Measurements from ENCODE around the gene WNT5B. TPM values are rescaled to one million over a fixed set of nuclear protein-coding genes. Genes with fewer than 3 reads are reported as not detected.

The WNT5B gene
- total RNA-seq, 1 donor from 2014 or later = 11.3 TPM

- H3K4me3 Mint-ChIP-seq = no peak overlapping the region
- peaks cover 4% of the 10 kb centered on the region for H3K4me1 Mint-ChIP-seq (ENCODE audit: unreplicated experiment)
- H3K9me3 Mint-ChIP-seq = no peaks in the 10 kb centered on the region
- no peak for DNase-seq (ENCODE audit: extremely low spot score, unreplicated experiment)
- TF ChIP-seq, protein P1, sequence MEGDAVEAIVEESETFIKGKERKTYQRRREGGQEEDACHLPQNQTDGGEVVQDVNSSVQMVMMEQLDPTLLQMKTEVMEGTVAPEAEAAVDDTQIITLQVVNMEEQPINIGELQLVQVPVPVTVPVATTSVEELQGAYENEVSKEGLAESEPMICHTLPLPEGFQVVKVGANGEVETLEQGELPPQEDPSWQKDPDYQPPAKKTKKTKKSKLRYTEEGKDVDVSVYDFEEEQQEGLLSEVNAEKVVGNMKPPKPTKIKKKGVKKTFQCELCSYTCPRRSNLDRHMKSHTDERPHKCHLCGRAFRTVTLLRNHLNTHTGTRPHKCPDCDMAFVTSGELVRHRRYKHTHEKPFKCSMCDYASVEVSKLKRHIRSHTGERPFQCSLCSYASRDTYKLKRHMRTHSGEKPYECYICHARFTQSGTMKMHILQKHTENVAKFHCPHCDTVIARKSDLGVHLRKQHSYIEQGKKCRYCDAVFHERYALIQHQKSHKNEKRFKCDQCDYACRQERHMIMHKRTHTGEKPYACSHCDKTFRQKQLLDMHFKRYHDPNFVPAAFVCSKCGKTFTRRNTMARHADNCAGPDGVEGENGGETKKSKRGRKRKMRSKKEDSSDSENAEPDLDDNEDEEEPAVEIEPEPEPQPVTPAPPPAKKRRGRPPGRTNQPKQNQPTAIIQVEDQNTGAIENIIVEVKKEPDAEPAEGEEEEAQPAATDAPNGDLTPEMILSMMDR (conservative IDR thresholded peaks at IDR 0.05) = no peak
- no peak overlapping the region for H3K27ac Mint-ChIP-seq
- H3K27me3 Mint-ChIP-seq = peaks cover 34% of the 10 kb centered on the region
- peaks cover 13% of the 10 kb centered on the region for H3K36me3 Mint-ChIP-seq
These were observed 6.6 kb upstream of the WNT5B start for GRCh38 chr12:1622406-1622805.

DNA sequence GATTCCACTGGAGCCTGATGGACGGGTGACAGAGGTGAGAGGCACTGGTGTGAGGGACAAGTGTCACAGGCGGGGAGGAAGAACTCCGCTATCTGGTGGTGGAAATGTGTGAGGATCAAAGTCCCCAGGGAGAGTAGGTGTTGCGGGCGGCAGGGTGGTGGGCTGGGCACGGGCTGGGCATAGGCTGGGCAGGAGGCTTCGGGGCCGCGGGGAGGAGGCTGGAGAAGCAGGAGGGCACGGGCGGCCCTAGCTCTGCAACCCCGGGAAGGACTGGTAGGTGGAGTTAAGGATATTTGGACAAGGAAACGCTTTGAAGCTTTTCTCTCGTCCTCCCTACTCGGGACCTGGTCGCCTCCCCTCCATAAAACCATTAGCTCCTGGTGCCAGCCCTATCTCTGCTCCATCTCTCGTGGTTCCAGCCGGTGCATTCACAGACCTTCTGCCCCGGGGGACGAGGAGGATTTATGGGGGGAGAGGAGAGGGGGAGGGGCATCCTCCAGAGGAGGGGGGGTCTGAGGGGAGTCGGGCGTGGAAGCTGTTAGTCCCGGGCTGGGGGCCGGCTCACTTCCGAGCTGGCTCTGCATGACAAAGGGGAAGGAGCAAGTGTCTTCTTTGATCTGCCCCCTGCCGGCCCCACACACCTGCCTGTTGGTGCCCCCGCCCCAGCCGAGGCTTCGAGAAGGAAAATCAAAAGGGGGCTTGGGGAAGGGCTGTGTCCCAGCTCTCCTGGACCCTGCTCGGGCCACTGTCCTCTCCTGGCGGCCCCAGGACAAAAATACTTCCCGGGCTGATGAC, 504 bp downstream of the WNT5B start:
- no peak overlapping the region for H3K27ac Mint-ChIP-seq
- H3K36me3 Mint-ChIP-seq = peaks cover 23% of the 10 kb centered on the region
- peak overlapping the region; percentile 87 for H3K4me3 Mint-ChIP-seq
- DNase-seq (ENCODE audit: extremely low spot score, unreplicated experiment) = no peak
- peaks cover 80% of the 10 kb centered on the region for H3K27me3 Mint-ChIP-seq
- TF ChIP-seq, protein P1 (conservative IDR thresholded peaks at IDR 0.05) = peak; percentile 37
- peaks cover 16% of the 10 kb centered on the region for H3K4me1 Mint-ChIP-seq (ENCODE audit: unreplicated experiment)
- H3K9me3 Mint-ChIP-seq = no peaks in the 10 kb centered on the region

- peaks cover 16% of the 10 kb centered on the region for H3K4me1 Mint-ChIP-seq (ENCODE audit: unreplicated experiment)
- no peak for DNase-seq (ENCODE audit: extremely low spot score, unreplicated experiment)
- peaks cover 18% of the 10 kb centered on the region for H3K36me3 Mint-ChIP-seq
- TF ChIP-seq, protein P1 (conservative IDR thresholded peaks at IDR 0.05) = peak; percentile 10
- peaks cover 81% of the 10 kb centered on the region for H3K27me3 Mint-ChIP-seq
- H3K4me3 Mint-ChIP-seq = peak overlapping the region; percentile 87
- no peaks in the 10 kb centered on the region for H3K9me3 Mint-ChIP-seq
- H3K27ac Mint-ChIP-seq = peak overlapping the region; percentile 50
These were observed 1.2 kb downstream of the WNT5B start for GRCh38 chr12:1630133-1630826.

GRCh38 chr12:1630827-1631591, 2.0 kb downstream of the WNT5B start:
- peak overlapping the region; percentile 50 for H3K27ac Mint-ChIP-seq
- TF ChIP-seq, protein P1 (conservative IDR thresholded peaks at IDR 0.05) = peak; percentile 49
- H3K27me3 Mint-ChIP-seq = peaks cover 82% of the 10 kb centered on the region
- H3K36me3 Mint-ChIP-seq = peaks cover 19% of the 10 kb centered on the region
- no peaks in the 10 kb centered on the region for H3K9me3 Mint-ChIP-seq
- no peak for DNase-seq (ENCODE audit: extremely low spot score, unreplicated experiment)
- peak overlapping the region; percentile 82 for H3K4me3 Mint-ChIP-seq
- H3K4me1 Mint-ChIP-seq (ENCODE audit: unreplicated experiment) = peaks cover 16% of the 10 kb centered on the region

DNA sequence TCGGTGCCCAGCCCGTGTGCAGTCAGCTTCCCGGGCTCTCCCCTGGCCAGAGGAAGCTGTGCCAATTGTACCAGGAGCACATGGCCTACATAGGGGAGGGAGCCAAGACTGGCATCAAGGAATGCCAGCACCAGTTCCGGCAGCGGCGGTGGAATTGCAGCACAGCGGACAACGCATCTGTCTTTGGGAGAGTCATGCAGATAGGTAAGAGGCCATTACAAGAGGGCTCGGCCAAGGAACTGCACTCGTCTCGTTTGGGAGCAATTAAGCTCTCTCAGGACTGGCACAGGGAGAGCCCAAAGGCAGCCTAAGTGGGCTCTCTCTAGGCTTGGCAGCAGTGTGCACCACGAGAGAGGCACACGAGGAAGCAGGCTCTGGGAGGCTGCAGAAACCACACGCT, 3.7 kb downstream of the WNT5B start:
- Mint-ChIP-seq H3K9me3 (no peaks in the 10 kb centered on the region), H3K4me1 (ENCODE audit: unreplicated experiment) (peaks cover 16% of the 10 kb centered on the region), H3K4me3 (no peak overlapping the region), H3K27ac (no peak overlapping the region), H3K27me3 (peaks cover 71% of the 10 kb centered on the region), H3K36me3 (peaks cover 21% of the 10 kb centered on the region)
- TF ChIP-seq, protein P1 (conservative IDR thresholded peaks at IDR 0.05) = no peak
- no peak for DNase-seq (ENCODE audit: extremely low spot score, unreplicated experiment)

All from type B pancreatic cell (in vitro differentiated cells).